GM18520 (cell line): ENCODE results near the gene TBC1D5.

Experiments
- ATAC-seq: cut with Tn5 transposase; IDR thresholded peaks from one replicate; pipeline ENCODE4 v1.9.1; 2021; ENCODE audit not compliant: unreplicated experiment

Gene TBC1D5

GRCh38 chr3:17122758-17123157 is 619.7 kb downstream of the TBC1D5 start:
- ATAC-seq = no peak

- ATAC-seq = no peak
These were observed 621.1 kb downstream of the TBC1D5 start for GRCh38 chr3:17121336-17121735.

GRCh38 chr3:17120115-17120514 is 622.3 kb downstream of the TBC1D5 start:
- no peak for ATAC-seq

DNA sequence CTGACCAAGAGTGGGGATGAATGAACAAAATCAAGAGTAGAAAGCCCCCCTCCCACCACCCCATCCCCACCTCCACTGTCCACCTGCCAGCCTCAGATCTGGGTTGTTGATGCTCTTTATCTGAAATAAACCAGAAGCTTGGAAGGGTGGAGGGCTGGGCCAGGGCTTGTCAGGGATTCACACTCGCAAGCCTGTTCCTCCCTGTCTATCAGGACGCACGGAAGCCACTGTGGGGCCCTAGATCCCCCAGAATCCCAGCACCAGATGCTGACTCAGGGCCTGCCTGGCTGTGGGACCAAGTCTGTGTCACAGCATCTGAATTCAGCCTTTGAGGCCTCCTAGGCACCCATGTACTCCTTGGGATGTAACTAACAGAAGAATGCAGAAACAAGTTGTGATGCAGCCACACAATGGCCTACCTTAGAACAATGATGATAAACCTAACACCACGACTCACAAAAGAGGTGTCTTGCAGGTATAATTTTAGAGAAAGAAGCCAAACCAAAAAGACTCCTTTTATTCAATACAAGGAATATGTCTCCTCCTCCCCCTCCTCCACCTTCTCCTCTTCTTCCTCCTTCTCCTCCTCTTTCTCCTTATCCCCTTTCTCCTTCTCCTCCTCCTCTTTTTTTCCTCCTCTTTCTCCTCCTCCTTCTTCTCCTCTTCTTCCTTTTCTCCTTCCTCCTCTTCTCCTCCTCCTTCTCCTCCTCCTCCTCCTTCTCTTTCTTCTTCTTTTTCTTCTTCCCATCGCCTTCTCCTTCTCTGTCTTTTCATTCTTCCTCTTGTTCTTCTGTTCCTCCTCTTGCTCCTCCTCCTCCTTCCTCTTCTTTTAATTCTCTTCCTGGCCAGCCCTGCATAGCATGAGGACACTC is 623.0 kb downstream of the TBC1D5 start:
- ATAC-seq = no peak

DNA sequence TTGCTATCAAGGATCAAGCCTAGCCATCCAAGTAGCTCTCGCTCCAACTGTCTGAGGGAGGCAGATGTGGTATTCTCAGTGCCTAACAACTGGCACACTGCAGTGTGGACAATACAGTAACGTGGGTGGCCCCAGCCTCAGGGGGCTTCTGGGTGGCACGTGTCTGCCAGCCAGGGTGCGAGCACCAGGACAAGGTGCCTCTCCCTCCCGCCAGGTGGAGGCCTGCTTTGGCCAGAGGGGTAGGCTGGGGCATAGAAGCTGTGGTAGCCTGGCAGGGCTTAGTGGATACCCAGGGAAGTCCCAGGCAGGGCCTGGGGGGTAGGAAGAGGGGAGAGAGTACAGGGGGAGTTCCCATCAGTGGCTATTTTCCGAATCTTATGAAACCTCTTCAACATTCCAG is 623.7 kb downstream of the TBC1D5 start:
- no peak for ATAC-seq

GRCh38 chr3:17116007-17116600 is 626.3 kb downstream of the TBC1D5 start:
- no peak for ATAC-seq

- no peak for ATAC-seq
These were observed 627.2 kb downstream of the TBC1D5 start for GRCh38 chr3:17115186-17115585.

DNA sequence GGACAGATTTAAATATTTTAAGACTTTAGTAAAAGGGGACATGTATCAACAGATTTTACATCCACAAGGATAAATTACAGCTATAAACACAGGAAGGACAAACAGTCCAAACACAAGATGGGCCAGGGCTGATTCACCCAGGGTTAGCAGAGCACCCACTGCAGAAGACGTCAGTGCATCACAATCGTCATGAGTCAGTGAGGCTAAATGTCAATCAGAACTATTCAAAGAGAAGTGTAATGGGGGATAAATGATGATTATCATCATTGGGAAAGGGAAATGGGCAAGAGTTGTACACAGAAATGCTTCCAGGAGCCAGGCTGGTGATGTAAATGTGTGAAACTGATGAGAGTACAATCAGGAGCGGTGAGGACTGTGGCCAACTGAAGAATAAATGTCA is 630.8 kb downstream of the TBC1D5 start:
- ATAC-seq = no peak

GRCh38 chr3:17110660-17111396 is 631.6 kb downstream of the TBC1D5 start:
- no peak for ATAC-seq
